ENCODE data around the gene AVP.

DNA sequence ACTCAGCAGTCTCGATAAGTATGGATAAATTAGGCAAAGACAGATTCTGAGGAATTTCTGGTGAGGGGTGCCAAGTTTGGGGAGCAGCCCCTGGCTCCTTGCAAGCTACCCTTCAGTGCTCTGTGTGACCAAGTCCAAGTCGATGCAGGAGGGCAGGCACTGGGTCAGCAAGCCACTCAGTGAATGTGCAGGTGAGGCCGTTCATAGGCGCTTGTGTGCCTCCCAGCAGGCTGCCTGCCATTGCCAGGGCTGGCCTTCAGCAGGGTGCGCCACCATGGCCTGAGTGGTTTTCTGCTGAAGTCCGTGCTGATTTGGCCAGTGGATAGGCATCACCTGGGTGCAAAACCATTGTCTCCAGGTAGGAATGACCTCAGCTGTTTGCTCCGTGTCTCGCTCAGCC, 44.4 kb downstream of the AVP start:
- TF ChIP-seq CTCF (IDR thresholded peaks at IDR 0.05; ENCODE audit: low read depth, low read length): no peak
- TF ChIP-seq POLR2A (IDR thresholded peaks at IDR 0.05; ENCODE audit: extremely low read depth, insufficient read length): no peak
- no peak for TF ChIP-seq MYC (IDR thresholded peaks at IDR 0.05; ENCODE audit: low read depth, low read length)

Measured in NB4 (cell line).